ENCODE measurements around the gene SLC30A3.

Gene SLC30A3

DNA sequence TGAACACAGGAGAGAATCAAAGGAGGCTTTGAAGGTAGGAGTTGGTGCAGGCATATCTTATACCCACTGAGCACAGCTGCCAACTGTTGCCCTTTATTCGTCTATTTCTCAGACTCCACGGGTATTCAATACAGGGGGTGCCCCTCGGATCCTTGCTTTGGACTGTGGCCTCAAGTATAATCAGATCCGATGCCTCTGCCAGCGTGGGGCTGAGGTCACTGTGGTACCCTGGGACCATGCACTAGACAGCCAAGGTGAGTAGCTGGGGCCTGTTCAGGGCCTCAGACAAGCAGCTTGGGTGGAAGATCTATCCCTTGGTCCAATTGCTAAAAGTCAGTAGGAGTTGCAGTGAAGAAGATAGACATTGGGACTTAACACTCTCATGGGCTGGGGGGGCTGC is 40.4 kb downstream of the SLC30A3 start:
- DNase-seq, result no peak

DNA sequence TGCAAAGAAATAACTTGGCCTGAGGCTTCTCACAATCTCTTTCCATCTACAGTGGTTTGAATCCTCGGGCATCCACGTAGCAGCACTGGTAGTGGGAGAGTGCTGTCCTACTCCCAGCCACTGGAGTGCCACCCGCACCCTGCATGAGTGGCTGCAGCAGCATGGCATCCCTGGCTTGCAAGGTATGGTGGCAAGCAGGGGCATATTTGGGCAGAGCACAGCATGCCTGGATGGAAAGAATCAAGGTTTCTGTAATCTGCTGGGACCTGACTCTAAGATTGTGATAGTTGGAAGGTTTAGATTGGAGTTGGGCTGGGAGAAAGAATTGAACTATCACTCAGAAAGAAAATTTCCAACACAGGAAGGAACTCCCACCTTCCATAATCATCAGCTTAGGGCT is 41.7 kb downstream of the SLC30A3 start:
- DNase-seq, result no peak

DNA sequence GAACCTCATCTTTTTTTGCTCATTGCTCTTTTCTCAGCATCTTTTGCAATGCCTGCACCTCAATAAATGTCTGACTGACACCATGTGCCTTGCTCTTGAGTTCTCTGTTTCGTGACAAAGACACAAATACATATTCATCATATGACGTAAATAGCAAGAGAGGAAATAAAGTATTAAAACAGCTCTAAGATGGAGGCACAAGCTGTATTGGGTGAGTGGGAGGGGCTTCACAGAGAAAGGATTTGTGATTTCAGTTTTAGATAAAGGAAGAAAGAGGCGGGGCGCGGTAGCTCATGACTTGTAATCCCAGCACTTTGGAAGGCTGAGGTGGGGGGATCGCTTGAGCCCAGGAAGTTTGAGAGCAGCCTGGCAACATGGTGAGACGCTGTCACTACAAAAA is 42.8 kb downstream of the SLC30A3 start:
- DNase-seq, result no peak

DNA sequence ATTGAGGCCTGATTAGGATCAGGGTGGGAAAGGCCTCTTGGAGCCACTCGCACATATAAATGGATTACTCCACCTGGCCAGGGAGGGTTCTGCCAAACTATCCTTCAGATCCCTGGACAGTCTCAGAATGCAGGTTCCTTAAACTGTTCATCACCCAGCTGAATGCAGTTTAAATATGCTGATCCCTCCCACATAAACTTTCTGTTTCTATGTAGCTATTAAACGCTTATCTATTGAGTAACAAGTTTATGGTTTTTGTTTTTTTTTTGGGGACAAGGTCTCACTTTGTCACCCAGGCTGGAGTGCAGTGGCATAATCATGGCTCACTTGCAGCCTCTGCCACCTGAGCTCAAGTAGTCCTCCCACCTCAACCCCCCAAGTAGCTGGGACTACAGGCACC is 43.8 kb downstream of the SLC30A3 start:
- no peak for DNase-seq

DNA sequence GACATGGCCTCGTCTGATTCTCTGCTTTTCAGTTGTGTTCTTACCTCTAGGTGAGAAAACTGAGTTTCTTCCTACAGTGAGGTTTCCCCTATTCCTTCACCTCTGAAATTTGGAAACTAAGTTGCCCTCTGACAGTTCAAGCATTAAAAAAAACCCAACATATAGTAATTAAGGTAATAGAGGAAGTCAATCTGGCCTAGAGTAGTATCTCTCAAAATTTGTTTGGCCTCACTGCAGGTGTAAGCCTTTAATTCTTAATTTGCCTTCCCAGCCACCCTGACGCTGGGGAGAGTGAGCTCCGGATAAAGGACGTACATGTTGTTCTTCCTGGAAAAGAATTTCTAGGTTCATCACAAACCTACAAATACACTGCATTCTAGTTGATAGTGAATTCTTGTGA is 44.2 kb downstream of the SLC30A3 start:
- DNase-seq, result no peak

DNA sequence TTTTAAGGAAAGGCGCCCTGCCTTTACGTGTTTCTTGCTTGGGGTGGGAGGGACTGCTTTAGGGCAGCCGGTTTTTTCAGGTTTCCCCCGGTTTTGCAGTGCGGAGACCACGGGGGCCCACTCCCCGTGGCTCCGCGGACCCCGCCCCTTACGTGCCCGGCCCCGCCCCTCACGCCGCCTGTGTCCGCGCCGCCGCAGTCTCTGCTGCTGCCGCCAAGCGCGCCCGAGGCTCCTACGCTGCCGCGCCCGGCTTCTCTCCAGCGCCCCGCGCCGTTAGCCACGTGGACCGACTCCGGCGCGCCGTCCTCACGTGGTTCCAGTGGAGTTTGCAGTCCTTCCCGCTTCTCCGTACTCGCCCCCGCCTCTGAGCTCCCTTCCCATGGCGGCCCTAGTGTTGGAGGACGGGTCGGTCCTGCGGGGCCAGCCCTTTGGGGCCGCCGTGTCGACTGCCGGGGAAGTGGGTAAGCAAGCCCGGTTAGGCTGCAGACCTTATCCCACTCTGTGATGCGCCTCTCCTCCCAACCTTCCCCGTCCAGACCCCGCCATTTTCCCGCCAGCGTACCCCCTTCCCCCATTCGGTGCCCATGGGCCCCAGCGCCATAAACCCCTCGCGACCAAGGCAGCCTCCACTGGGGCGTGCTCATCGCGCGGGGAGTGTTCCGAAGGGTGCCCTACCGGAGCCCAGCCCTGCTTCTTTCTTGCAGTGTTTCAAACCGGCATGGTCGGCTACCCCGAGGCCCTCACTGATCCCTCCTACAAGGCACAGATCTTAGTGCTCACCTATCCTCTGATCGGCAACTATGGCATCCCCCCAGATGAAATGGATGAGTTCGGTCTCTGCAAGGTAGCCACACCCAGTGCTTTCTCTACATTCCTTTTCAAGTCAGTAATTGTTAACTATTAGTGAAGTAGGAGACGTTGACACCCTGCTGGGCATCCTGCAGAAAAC is 45.4 kb downstream of the SLC30A3 start, which contains the start of gene CAD:
CAD (plus strand) TSS at position 197 of the 949 bp plus-strand sequence; CDS start at position 380, 183 bp downstream.
- DNase-seq, result peak; percentile 60

DNA sequence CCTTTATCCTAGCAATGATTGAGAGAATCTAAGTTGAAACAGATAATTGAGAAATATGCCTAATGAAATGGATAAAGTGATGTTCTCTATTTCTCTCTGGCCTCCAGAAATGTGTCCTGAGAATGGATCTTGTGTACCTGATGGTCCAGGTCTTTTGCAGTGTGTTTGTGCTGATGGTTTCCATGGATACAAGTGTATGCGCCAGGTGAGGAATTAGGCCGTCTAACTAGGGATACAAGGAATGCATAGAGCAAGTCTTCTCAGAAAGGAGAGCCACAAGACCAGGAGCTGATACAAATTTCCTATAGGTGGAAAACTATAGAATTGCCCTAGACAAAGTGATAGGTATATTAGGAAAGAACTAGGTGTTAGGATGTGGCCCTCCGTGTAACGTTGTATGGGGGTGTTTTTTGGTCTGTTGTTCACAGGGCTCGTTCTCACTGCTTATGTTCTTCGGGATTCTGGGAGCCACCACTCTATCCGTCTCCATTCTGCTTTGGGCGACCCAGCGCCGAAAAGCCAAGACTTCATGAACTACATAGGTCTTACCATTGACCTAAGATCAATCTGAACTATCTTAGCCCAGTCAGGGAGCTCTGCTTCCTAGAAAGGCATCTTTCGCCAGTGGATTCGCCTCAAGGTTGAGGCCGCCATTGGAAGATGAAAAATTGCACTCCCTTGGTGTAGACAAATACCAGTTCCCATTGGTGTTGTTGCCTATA is 46.3 kb downstream of the SLC30A3 start:
- no peak for DNase-seq

DNA sequence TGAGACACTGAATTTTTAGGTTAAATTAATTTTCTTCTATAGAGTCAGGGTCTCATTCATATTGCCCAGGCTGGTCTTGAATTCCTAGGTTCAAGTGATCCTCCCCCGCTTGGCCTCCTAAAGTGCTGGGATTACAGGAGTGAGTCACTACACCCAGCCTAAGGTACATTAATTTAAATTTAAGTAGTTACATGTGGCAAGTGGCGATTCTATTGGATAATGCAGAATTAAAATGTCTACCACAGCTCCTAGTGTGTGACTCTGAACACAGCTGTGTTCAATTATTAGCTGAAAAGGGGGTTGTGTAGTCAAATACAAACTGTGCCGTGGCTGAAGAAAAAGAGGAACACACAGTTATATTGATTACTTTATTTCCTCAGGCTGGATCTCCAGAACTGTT is 47.9 kb downstream of the SLC30A3 start:
- no peak for DNase-seq

DNA sequence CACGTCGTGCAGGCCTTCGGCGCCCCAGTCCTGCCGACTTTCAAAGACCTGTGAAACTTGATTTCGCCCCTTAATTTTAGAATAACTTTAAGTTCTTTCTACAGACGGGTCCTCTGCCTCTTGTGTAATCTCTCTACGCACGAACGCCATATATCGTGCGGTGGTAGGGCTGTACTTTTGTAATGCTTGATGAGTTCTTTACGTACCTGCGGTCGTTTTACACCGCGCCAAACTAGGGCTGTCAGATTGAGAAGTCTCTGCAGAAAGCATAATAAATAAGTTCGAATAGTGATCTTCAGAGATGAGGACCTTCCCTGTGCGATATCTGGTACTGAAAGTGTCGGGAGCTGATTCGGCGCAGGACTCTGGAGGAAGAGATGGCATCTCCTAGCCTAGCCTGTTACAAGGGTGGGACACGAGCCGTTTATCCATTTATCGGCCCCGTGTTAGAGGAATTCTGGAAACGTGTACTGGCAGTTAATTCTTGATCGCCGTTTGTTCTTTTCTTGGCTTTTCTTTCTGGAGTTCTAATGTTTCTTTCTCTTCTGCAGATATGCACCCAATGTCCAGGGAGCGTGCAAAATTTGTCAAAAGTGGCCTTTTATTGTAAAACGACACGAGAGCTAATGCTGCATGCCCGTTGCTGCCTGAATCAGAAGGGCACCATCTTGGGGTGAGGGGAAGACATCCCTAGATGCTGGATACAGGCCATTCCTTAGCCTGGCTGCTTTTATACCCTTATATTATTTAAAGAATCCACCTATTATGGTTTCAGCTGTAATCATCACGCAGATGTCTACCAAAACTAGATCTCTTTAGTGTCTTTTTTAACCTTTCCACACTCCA is 50.0 kb downstream of the SLC30A3 start:
- no peak for DNase-seq

DNA sequence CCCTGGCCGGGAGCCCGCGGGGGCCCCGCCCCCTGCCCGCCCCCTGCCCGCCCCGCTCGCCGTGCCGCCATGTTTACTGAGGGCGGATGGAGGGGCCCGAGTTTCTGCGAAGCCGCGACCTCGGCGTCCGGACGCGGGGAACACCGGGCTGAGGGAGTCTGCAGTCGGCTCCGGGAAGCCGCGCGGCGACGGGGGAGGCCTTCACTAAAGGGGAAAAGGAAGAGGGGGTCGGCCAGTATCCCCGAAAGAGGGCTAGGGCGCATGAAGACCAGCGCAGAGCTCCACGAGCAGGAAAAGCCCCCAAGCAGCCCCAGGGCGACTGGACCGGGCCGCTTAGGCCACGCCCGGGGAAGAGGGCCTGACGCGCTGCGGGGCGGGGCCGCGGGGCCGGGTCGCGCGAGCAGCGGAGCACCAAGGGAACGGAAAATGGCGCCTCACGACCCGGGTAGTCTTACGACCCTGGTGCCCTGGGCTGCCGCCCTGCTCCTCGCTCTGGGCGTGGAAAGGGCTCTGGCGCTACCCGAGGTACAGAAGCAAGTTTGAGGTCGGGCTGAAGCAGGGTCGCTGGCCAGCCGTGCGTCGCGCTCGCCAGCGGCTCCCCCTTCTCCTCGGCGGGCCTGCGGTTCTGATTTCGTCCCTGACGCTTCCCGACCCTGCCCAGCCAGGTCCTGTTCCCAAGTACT is 50.8 kb downstream of the SLC30A3 start, which contains the start of the genes ATRAID and SLC5A6:
ATRAID (plus strand) TSS at position 99 of the 683 bp plus-strand sequence; CDS start at position 427, 328 bp downstream.
SLC5A6 (minus strand) TSS at position 326 of the 683 bp plus-strand sequence. CDS start 4,618 bp downstream, outside the sequence.
- DNase-seq, result peak; percentile 57

DNA sequence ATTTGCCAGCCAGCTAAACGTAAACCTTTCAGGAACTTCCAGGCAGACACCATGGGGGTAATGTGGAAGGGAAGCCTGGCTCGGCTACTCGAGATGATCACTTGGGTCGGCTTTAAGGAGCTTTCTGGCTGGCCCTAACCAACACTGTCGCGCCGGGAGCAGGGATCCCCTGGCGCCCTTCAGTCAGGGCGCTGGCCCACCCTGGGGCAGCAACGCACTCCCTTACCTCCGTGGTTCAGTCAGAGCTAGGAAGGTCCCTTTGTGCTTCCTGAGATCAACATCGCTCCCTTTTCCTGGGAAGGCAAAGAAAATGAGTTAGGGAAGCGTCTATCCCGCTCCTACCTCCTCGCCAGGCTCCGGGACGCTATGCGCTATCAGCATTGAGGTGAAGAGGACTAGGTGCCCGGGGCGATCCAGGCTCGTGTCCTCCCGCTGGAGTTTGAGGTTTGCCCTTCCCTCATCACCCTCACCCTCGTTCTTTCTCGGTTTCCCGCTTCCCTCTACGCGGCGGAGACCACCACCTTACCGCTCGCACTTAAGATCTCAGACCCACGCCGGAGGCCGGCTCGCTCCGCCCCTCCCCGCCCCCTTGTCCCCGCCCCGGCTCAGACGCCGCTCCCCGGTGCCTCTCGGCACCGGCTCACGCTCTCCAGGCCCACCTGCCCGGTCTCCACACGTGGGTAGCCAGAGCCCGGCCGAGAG is 51.5 kb downstream of the SLC30A3 start:
- DNase-seq, result peak; percentile 35

DNA sequence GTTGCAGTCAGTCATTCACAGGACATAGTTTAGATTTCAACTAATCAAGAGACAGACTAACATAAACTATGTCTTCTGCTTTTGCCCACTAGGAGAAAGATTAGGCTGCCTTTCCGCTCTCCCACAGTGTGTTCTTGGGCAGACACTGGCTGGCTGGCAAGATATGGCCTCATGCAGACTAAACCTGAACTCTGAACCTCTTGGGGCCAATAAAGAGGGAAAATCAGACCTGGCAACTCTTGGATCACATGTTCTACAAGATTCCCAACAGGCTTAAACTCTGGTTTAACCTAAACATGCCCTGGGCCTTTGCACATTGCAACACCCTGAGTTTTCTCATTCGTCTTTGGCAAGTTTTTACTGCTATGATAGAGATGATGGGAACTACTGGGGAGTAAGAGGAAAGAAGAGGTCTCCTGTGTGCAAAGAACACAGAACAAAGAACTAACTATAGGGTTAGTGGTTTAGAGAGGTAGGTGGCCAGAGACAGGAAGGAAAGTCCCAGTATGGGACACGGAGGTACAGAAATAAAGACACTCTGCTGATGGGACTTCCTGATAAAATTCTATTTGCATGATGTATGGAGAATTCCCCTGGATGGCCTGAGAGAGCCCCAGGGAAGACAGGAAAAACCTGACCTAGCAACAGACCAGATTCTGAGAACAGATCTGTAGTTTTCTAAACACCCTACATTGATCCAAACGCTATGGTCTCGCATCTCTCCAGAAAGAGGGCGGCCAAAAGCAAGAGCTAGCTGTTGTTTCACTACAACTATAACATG is 53.0 kb downstream of the SLC30A3 start:
- no peak for DNase-seq

DNA sequence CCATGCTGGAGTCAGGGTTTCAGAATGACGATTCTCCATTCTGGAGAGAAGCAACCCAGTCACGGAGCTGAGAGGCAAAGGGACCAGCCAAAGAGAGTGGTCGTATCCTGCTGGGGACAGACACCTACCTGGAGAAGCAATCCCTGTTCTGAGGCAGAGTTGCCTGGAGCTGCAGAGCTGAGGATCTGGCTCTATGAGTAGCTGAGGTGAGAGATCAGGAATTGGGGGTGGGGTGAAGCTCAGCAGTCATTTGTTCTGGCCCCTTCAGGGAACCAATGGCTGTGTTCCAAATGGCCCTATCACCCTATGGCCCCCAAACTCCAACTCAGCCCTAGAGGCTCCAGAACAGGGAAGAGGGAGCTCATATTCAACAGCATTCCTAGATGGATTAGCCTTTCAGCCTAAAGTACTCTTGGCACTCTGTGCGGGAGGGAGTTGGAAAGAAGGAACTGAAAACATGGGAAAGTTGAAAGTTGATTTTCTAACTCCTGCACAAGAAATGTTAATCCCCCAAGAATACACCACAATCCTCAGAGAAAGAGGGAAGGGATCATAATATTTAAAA is 54.3 kb downstream of the SLC30A3 start:
- DNase-seq, result no peak

DNA sequence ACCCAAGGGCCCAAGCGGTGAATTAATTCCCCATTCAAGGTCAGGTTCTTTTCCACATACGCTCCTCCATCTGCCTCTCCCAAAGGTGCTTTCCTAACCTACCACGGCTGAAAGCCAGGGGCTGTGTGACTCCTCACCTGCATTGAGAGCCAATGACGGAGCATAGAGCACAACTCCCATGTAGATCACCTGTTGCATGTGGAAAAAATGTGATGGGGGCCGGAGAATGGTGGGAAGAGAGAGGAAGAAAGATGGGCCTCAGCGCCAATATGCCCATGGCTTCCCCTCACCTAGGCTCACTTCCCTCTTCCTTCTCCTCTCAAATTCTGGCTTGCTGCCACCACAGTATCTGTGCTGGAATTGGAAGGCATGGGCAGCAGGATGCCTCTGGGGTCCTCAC is 56.5 kb downstream of the SLC30A3 start:
- no peak for DNase-seq

DNA sequence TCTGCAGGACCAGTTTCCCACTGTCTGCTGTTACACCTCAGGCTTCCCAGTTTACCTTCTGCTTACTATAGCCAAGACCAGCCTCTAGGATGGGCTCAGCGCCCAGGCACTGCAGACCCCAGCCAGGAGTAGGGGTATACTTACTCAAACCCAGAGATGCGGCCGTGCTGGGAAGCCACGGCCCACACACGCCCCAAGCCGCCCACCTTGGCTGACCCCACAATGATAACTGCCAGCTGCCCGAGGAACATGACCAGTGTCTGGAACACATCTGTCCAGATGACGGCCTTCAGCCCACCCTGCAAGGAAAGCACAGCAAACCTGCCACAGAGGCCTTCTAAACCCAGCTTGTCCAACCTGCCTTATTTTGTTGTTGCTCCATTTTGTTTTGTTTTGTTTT is 57.6 kb downstream of the SLC30A3 start:
- DNase-seq, result no peak

DNA sequence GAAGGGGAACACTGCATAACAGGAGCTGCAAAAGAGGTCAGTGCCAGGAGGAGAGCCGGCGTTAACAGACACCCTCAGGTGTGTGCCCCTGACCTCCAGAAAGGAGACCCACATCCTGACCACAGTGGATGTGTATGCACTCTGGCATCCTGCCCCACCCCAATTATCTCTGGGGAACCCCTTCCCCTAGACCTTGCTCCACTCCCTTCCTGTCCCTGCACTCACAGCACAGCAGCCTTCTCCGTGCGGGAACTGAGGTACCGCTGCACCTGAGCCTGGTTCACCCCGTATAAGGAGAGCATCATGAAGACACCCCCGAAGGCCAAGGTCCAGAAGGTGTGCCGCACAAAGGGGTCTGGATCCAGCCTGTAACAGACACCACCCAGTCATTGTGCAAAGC is 58.3 kb downstream of the SLC30A3 start:
- DNase-seq, result no peak

DNA sequence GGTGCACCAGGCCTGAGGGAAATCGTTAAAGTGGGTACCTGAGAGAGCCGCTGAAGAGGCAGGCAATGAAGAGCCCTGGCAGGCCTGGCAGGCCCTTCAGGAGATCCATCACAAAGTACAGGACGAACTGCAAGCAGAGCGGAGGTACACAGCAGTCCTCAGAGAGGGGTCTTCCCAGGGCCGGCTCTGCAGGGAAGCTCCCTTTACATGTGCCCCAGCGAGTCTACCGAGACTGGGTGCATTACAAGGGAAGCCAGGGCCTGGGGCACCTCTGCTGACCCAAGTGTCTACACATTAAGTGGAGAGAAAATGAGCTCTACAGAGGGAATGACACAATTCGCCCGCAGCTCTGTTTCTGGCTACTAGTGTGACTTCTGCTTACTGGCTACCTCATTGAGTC is 59.1 kb downstream of the SLC30A3 start:
- DNase-seq, result no peak
